ENCODE data around the gene MPZL1. TPM values are rescaled to one million over a fixed set of nuclear protein-coding genes. Genes with fewer than 3 reads are reported as not detected.
A peak's percentile ranks its signal among the peaks of the same experiment; 100 is the strongest.

MPZL1 gene
- total and polyA plus RNA-seq, 5 donors, result 20.4 to 73.7 (median 58.5) TPM

GRCh38 chr1:167782946-167783345 is 61.2 kb downstream of the MPZL1 start:
- intact Hi-C loops (cut with DNase I), result no loop called here
- H3K4me3 ChIP-seq (ENCODE audit: low read length), result no peak overlapping the region
- DNase-seq (no peak), ATAC-seq (no peak)
- no peaks in the 10 kb centered on the region for H3K27me3 ChIP-seq (ENCODE audit: control insufficient read depth, insufficient read depth)
- no peak overlapping the region for H3K27ac ChIP-seq (ENCODE audit: low read length)
- 95% methylated on average over 1 of the region's 1 CpG for WGBS
- H3K4me1 ChIP-seq (ENCODE audit: control insufficient read depth, insufficient read depth, low read length), result no peaks in the 10 kb centered on the region
- H3K9me3 ChIP-seq (ENCODE audit: control insufficient read depth, low read length), result no peaks in the 10 kb centered on the region

GRCh38 chr1:167784876-167785550 is 63.2 kb downstream of the MPZL1 start:
- intact Hi-C loops (cut with DNase I), result no loop called here
- Histone ChIP-seq H3K27me3 (ENCODE audit: control insufficient read depth, insufficient read depth) (no peaks in the 10 kb centered on the region), H3K27ac (ENCODE audit: low read length) (no peak overlapping the region), H3K9me3 (ENCODE audit: control insufficient read depth, low read length) (no peaks in the 10 kb centered on the region), H3K4me1 (ENCODE audit: control insufficient read depth, insufficient read depth, low read length) (no peaks in the 10 kb centered on the region), H3K4me3 (ENCODE audit: low read length) (no peak overlapping the region)
- ATAC-seq (peak in 1 of 2 donors; percentile 31), DNase-seq (no peak)
- 87% methylated on average over 3 of the region's 3 CpGs for WGBS

- Histone ChIP-seq H3K4me3 (ENCODE audit: low read length) (no peak overlapping the region), H3K4me1 (ENCODE audit: control insufficient read depth, insufficient read depth, low read length) (no peaks in the 10 kb centered on the region), H3K9me3 (ENCODE audit: control insufficient read depth, low read length) (no peaks in the 10 kb centered on the region), H3K27ac (ENCODE audit: low read length) (no peak overlapping the region), H3K27me3 (ENCODE audit: control insufficient read depth, insufficient read depth) (no peaks in the 10 kb centered on the region)
- intact Hi-C loops (cut with DNase I), result no loop called here
- WGBS, result 95% methylated on average over 5 of the region's 5 CpGs
- ATAC-seq (no peak), DNase-seq (no peak)
Observed at GRCh38 chr1:167786502-167786901, 64.7 kb downstream of the MPZL1 start.

GRCh38 chr1:167789501-167789900 is 67.7 kb downstream of the MPZL1 start:
- no peaks in the 10 kb centered on the region for H3K27me3 ChIP-seq (ENCODE audit: control insufficient read depth, insufficient read depth)
- no peaks in the 10 kb centered on the region for H3K9me3 ChIP-seq (ENCODE audit: control insufficient read depth, low read length)
- DNase-seq (no peak), ATAC-seq (no peak)
- H3K27ac ChIP-seq (ENCODE audit: low read length), result no peak overlapping the region
- 94% methylated on average over 3 of the region's 3 CpGs for WGBS
- H3K4me3 ChIP-seq (ENCODE audit: low read length), result no peak overlapping the region
- intact Hi-C loops (cut with DNase I), result no loop called here
- no peaks in the 10 kb centered on the region for H3K4me1 ChIP-seq (ENCODE audit: control insufficient read depth, insufficient read depth, low read length)

- no peak overlapping the region for H3K27ac ChIP-seq (ENCODE audit: low read length)
- no peaks in the 10 kb centered on the region for H3K27me3 ChIP-seq (ENCODE audit: control insufficient read depth, insufficient read depth)
- 79% methylated on average over 5 of the region's 5 CpGs for WGBS
- no peaks in the 10 kb centered on the region for H3K4me1 ChIP-seq (ENCODE audit: control insufficient read depth, insufficient read depth, low read length)
- ATAC-seq (peak in 1 of 2 donors; percentile 29), DNase-seq (peak in 2 of 3 donors; percentile 57 to 64)
- H3K9me3 ChIP-seq (ENCODE audit: control insufficient read depth, low read length), result no peaks in the 10 kb centered on the region
- intact Hi-C loops (cut with DNase I), result no loop called here
- no peak overlapping the region for H3K4me3 ChIP-seq (ENCODE audit: low read length)
Observed at GRCh38 chr1:167790117-167790516, 68.3 kb downstream of the MPZL1 start.

GRCh38 chr1:167791281-167792187 is 69.8 kb downstream of the MPZL1 start:
- H3K27ac ChIP-seq (ENCODE audit: low read length), result peak overlapping the region; percentile 32
- H3K4me1 ChIP-seq (ENCODE audit: control insufficient read depth, insufficient read depth, low read length), result no peaks in the 10 kb centered on the region
- intact Hi-C loops (cut with DNase I), result no loop called here
- DNase-seq, result peak in 2 of 3 donors; percentile 21 to 60
- no peaks in the 10 kb centered on the region for H3K27me3 ChIP-seq (ENCODE audit: control insufficient read depth, insufficient read depth)
- peak; percentile 13 to 56 for ATAC-seq
- H3K4me3 ChIP-seq (ENCODE audit: low read length), result no peak overlapping the region
- WGBS, result 52% methylated on average over 5 of the region's 5 CpGs
- H3K9me3 ChIP-seq (ENCODE audit: control insufficient read depth, low read length), result no peaks in the 10 kb centered on the region

GRCh38 chr1:167792188-167792565 is 70.4 kb downstream of the MPZL1 start:
- peak overlapping the region; percentile 73 for H3K27ac ChIP-seq (ENCODE audit: low read length)
- no peaks in the 10 kb centered on the region for H3K27me3 ChIP-seq (ENCODE audit: control insufficient read depth, insufficient read depth)
- H3K9me3 ChIP-seq (ENCODE audit: control insufficient read depth, low read length), result no peaks in the 10 kb centered on the region
- ATAC-seq, result peak in 1 of 2 donors; percentile 34
- no peaks in the 10 kb centered on the region for H3K4me1 ChIP-seq (ENCODE audit: control insufficient read depth, insufficient read depth, low read length)
- intact Hi-C loops (cut with DNase I), result no loop called here
- H3K4me3 ChIP-seq (ENCODE audit: low read length), result no peak overlapping the region
- WGBS, result 76% methylated on average over 4 of the region's 4 CpGs
- peak in 1 of 3 donors; percentile 21 for DNase-seq

- Histone ChIP-seq H3K9me3 (ENCODE audit: control insufficient read depth, low read length) (no peaks in the 10 kb centered on the region), H3K4me3 (ENCODE audit: low read length) (no peak overlapping the region), H3K4me1 (ENCODE audit: control insufficient read depth, insufficient read depth, low read length) (no peaks in the 10 kb centered on the region), H3K27ac (ENCODE audit: low read length) (no peak overlapping the region), H3K27me3 (ENCODE audit: control insufficient read depth, insufficient read depth) (no peaks in the 10 kb centered on the region)
- 100% methylated on average over 1 of the region's 1 CpG for WGBS
- DNase-seq (no peak), ATAC-seq (no peak)
- intact Hi-C loops (cut with DNase I), result no loop called here
Observed at GRCh38 chr1:167794043-167794442, 72.3 kb downstream of the MPZL1 start.

GRCh38 chr1:167795810-167796740 is 74.3 kb downstream of the MPZL1 start:
- ATAC-seq (peak; percentile 48 to 56), DNase-seq (peak; percentile 47 to 72 (median 59))
- no peaks in the 10 kb centered on the region for H3K4me1 ChIP-seq (ENCODE audit: control insufficient read depth, insufficient read depth, low read length)
- H3K4me3 ChIP-seq (ENCODE audit: low read length), result no peak overlapping the region
- no peaks in the 10 kb centered on the region for H3K9me3 ChIP-seq (ENCODE audit: control insufficient read depth, low read length)
- intact Hi-C loops (cut with DNase I), result loop anchor here in 1 of 4 donors (5.0 kb wide), 1 partner anchor 74 kb away; the partner anchor contains the start of gene MPZL1
- WGBS, result 50% methylated on average over 10 of the region's 10 CpGs
- no peaks in the 10 kb centered on the region for H3K27me3 ChIP-seq (ENCODE audit: control insufficient read depth, insufficient read depth)
- peak overlapping the region; percentile 91 for H3K27ac ChIP-seq (ENCODE audit: low read length)

- H3K27me3 ChIP-seq (ENCODE audit: control insufficient read depth, insufficient read depth), result no peaks in the 10 kb centered on the region
Observed at GRCh38 chr1:167797015-167797414, 75.2 kb downstream of the MPZL1 start.

More at GRCh38 chr1:167797015-167797414, 75.2 kb downstream of the MPZL1 start:
- no peaks in the 10 kb centered on the region for H3K4me1 ChIP-seq (ENCODE audit: control insufficient read depth, insufficient read depth, low read length)
- peak overlapping the region; percentile 91 for H3K27ac ChIP-seq (ENCODE audit: low read length)
- peak; percentile 81 to 89 (median 84) for DNase-seq
- peak; percentile 98 to 99 for ATAC-seq
- intact Hi-C loops (cut with DNase I), result loop anchor here in 1 of 4 donors (5.0 kb wide), 1 partner anchor 75 kb away; the partner anchor contains the start of gene MPZL1
- H3K4me3 ChIP-seq (ENCODE audit: low read length), result no peak overlapping the region
- 2% methylated on average over 2 of the region's 2 CpGs for WGBS
- no peaks in the 10 kb centered on the region for H3K9me3 ChIP-seq (ENCODE audit: control insufficient read depth, low read length)

Measured in right cardiac atrium (tissue), 5 donors.